K562 (cell line): Measurements from ENCODE around the gene DND1. TPM values are rescaled to one million over a fixed set of nuclear protein-coding genes. Genes with fewer than 3 reads are reported as not detected.

Experiments
- BCLAF1 ChIP-seq, 2 experiments: fragments of 450-650 bp in 1 of 2; IDR thresholded peaks; 2 replicates each; pipeline ENCODE4 v1.6.1; 2011 to 2017; ENCODE audit warnings: low read depth in 2 of 2, antibody characterized with exemption in 1 of 2, borderline replicate concordance in 1 of 2, low read length in 1 of 2, mild to moderate bottlenecking in 1 of 2, mixed read lengths in 1 of 2; ENCODE audit not compliant: control insufficient read depth in 1 of 2
- CBFA2T2 ChIP-seq: fragments of 450-650 bp; conservative IDR thresholded peaks from 2 replicates; pipeline ENCODE4 v1.6.1; 2017; ENCODE audit warnings: mild to moderate bottlenecking
- HCFC1 ChIP-seq: IDR thresholded peaks from 2 replicates; pipeline ENCODE4 v1.6.1; 2012; ENCODE audit warnings: low read depth, low read length, improper control_type of control experiment
- HDAC2 ChIP-seq: fragments of 450-650 bp; IDR thresholded peaks from 2 replicates; pipeline ENCODE4 v1.6.1; 2016; ENCODE audit warnings: mild to moderate bottlenecking
- HNRNPUL1 ChIP-seq: fragments of 200-400 bp; formaldehyde crosslinking; IDR thresholded peaks from 2 replicates; pipeline ENCODE4 v1.6.1; 2017; ENCODE audit warnings: low read length
- MXI1 ChIP-seq: IDR thresholded peaks from 2 replicates; pipeline ENCODE4 v1.6.1; 2011; ENCODE audit warnings: low read depth, mild to moderate bottlenecking, improper control_type of control experiment, low read length
- NCOA1 ChIP-seq: fragments of 450-650 bp; IDR thresholded peaks from 2 replicates; pipeline ENCODE4 v1.6.1; 2016; ENCODE audit warnings: low read depth
- NFRKB ChIP-seq: fragments of 450-650 bp; IDR thresholded peaks from 2 replicates; pipeline ENCODE4 v1.6.1; 2016; ENCODE audit warnings: low read depth
- NR2F6 ChIP-seq: fragments of 450-650 bp; formaldehyde crosslinking; IDR thresholded peaks from 2 replicates; pipeline ENCODE4 v1.4.0; 2020; ENCODE audit warnings: mild to moderate bottlenecking
- NRF1 ChIP-seq, 2 experiments: fragments of 450-650 bp; IDR thresholded peaks in 1 of 2; conservative IDR thresholded peaks in 1 of 2; 2 replicates each; pipeline ENCODE4 v1.6.1; 2014; ENCODE audit warnings: mild to moderate bottlenecking in 2 of 2
- PHF21A ChIP-seq: fragments of 450-650 bp; IDR thresholded peaks from 2 replicates; pipeline ENCODE4 v1.6.1; 2017; ENCODE audit warnings: low read depth, borderline replicate concordance
- POLR2B ChIP-seq: fragments of 450-650 bp; IDR thresholded peaks from 2 replicates; pipeline ENCODE4 v1.6.1; 2018; ENCODE audit warnings: low read depth; ENCODE audit not compliant: partially characterized antibody
- PRPF4 ChIP-seq: fragments of 200-400 bp; formaldehyde crosslinking; IDR thresholded peaks from one replicate; pipeline ENCODE4 v1.6.1; 2017; ENCODE audit warnings: low read length, low read depth, mild to moderate bottlenecking; ENCODE audit not compliant: insufficient read depth, poor library complexity, severe bottlenecking
- PTBP1 ChIP-seq: fragments of 200-400 bp; formaldehyde crosslinking; IDR thresholded peaks from 2 replicates; pipeline ENCODE4 v1.6.1; 2017; ENCODE audit warnings: low read depth, low read length
- PTRF ChIP-seq: fragments of 450-650 bp; IDR thresholded peaks from 2 replicates; pipeline ENCODE4 v1.6.1; 2016; ENCODE audit warnings: mild to moderate bottlenecking, missing genetic modification characterization, missing compliant biosample characterization
- RBM25 ChIP-seq: fragments of 200-400 bp; formaldehyde crosslinking; IDR thresholded peaks from 2 replicates; pipeline ENCODE4 v1.6.1; 2018; ENCODE audit warnings: low read length, low read depth, moderate library complexity; ENCODE audit not compliant: severe bottlenecking
- RHOXF2B ChIP-seq: fragments of 250-450 bp; sonication (Bioruptor Pico); conservative IDR thresholded peaks from 2 replicates; pipeline ENCODE4 v1.5.1; 2021
- SRSF7 ChIP-seq: fragments of 200-400 bp; formaldehyde crosslinking; optimal IDR thresholded peaks from 2 replicates; pipeline ENCODE3; 2017; ENCODE audit warnings: mild to moderate bottlenecking, low read depth, low read length
- TARDBP ChIP-seq: fragments of 450-650 bp; IDR thresholded peaks from 2 replicates; pipeline ENCODE4 v1.6.1; 2016
- TEAD4 ChIP-seq, 2 experiments: sonication (generic) in 1 of 2; formaldehyde crosslinking in 1 of 2; IDR thresholded peaks; 2 replicates each; pipeline versions ENCODE4 v1.6.1 to v1.8.0; 2012 to 2022; ENCODE audit warnings: borderline replicate concordance in 1 of 2, inconsistent platforms in 1 of 2, low read length in 1 of 2, mild to moderate bottlenecking in 1 of 2, missing genetic modification reagents in 1 of 2
- TSC22D4 ChIP-seq: fragments of 450-650 bp; IDR thresholded peaks from 2 replicates; pipeline ENCODE4 v1.6.1; 2016; ENCODE audit warnings: missing genetic modification characterization, missing biosample characterization, control low read depth
- ZNF121 ChIP-seq: sonication (generic); formaldehyde crosslinking; conservative IDR thresholded peaks from 2 replicates; pipeline ENCODE4 v1.8.0; 2022; ENCODE audit warnings: missing genetic modification reagents
- ZNF507 ChIP-seq: conservative IDR thresholded peaks from 2 replicates; pipeline ENCODE4 v1.6.1; 2017; ENCODE audit warnings: missing genetic modification characterization, missing compliant biosample characterization
- polyA plus RNA-seq, 8 experiments: library from polyadenylated mRNA; depleted of rRNA in 4 of 8; stranded (reverse) in 5 of 8; unstranded in 3 of 8; fragments of >200 nt; fragmentation: Nextera tagmentation in 2 of 8; fragmentation: Illumina TruSeq in 1 of 8; extraction: Ambion mirVana in 2 of 8; extraction: Trizol in 1 of 8; gene quantifications; 2 replicates each; pipeline versions ENCODE4 v1.2.1 to v1.2.3, GENCODE V29; 2011 to 2014; ENCODE audit warnings: inconsistent platforms in 1 of 8, missing spikeins in 1 of 8
- total RNA-seq, 7 experiments: library from RNA; depleted of rRNA in 6 of 7; stranded (reverse); fragments of >200 nt in 6 of 7; fragmentation: Illumina TruSeq in 2 of 7; extraction: Trizol in 2 of 7; gene quantifications; 2 replicates each; pipeline versions ENCODE4 v1.2.1 to v1.2.3, GENCODE V29; 2011 to 2021; ENCODE audit warnings: low replicate concordance in 1 of 7
- TF ChIP-seq, protein P1 (sequence below): fragments of 250-450 bp; sonication (Bioruptor Pico); IDR thresholded peaks from 2 replicates; pipeline ENCODE4 v1.8.0; 2022; ENCODE audit warnings: inconsistent platforms, mild to moderate bottlenecking, moderate library complexity, borderline replicate concordance

DND1 gene
- total and polyA plus RNA-seq, 9 of the 15 experiments (the other 6 are each of a cell fraction or from before 2014, with no cell fraction given) = 0.37 to 2.0 (median 0.90) TPM; not detected in 3

GRCh38 chr5:140700177-140701144 lies 27.1 kb upstream of the DND1 start, which contains the start of gene ZMAT2 (continued):
- TF ChIP-seq NR2F6 (CRISPR knock-in tag) (no peak), PHF21A (no peak), MXI1 (0 out of 2 replicates have a peak, but pooled peaks have one; percentile 63), ZNF121 (CRISPR knock-in tag) (no peak), HNRNPUL1 (no peak), HDAC2 (0 out of 2 replicates have a peak, but pooled peaks have one; percentile 18), NRF1 (conservative IDR thresholded peaks at IDR 0.05 in 1 of 2, IDR thresholded peaks at IDR 0.05 in 1 of 2) (peak; percentile 94 to 95), HCFC1 (peak; percentile 83), TEAD4 (IDR thresholded peaks at IDR 0.05; ENCODE audit: low read length) (0 out of 2 replicates have a peak, but pooled peaks have one; percentile 22), TEAD4 (CRISPR knock-in tag; IDR thresholded peaks at IDR 0.05; ENCODE audit: borderline replicate concordance) (no peak), POLR2B (peak; percentile 92), PRPF4 (no peak), PTRF (tag) (no peak), NFRKB (peak; percentile 69), CBFA2T2 (no peak), RBM25 (peak; percentile 15), ZNF507 (no peak), NCOA1 (no peak), SRSF7 (no peak), TSC22D4 (no peak), TARDBP (0 out of 2 replicates have a peak, but pooled peaks have one; percentile 33), RHOXF2B (CRISPR knock-in tag) (no peak), PTBP1 (no peak), BCLAF1 (IDR thresholded peaks at IDR 0.05; ENCODE audit: borderline replicate concordance in 1 of 2, control insufficient read depth in 1 of 2, low read depth in 2 of 2, low read length in 1 of 2) (no peak)
- TF ChIP-seq, protein P1, sequence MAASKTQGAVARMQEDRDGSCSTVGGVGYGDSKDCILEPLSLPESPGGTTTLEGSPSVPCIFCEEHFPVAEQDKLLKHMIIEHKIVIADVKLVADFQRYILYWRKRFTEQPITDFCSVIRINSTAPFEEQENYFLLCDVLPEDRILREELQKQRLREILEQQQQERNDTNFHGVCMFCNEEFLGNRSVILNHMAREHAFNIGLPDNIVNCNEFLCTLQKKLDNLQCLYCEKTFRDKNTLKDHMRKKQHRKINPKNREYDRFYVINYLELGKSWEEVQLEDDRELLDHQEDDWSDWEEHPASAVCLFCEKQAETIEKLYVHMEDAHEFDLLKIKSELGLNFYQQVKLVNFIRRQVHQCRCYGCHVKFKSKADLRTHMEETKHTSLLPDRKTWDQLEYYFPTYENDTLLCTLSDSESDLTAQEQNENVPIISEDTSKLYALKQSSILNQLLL (CRISPR knock-in tag) = no peak
